ENCODE results near the gene LARGE1. TPM values are rescaled to one million over a fixed set of nuclear protein-coding genes. Genes with fewer than 3 reads are reported as not detected.

The LARGE1 gene
- total and polyA plus RNA-seq, 2 of the 13 experiments (the other 11 are each of a cell fraction or from before 2014, with no cell fraction given), result 8.4 to 11.0 TPM

DNA sequence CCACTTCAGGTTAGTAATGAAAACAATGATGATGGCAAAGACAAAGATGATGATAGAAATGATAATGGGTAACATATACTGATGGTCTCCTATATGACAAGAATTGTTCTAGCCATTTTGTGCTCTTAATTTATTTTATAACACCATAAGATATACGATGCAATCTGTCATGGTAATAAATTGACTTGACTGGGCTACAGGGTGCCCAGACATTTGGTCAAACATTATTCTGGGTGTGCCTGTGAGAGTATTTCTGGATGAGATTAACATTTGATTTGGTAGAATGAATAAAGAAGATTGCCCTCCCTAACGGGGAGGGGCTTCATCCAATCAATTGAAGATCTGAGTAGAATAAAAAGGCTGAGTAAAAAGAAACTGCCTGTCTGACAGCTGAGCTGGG is 237.3 kb downstream of the LARGE1 start (continued):
- TF ChIP-seq, protein P1, sequence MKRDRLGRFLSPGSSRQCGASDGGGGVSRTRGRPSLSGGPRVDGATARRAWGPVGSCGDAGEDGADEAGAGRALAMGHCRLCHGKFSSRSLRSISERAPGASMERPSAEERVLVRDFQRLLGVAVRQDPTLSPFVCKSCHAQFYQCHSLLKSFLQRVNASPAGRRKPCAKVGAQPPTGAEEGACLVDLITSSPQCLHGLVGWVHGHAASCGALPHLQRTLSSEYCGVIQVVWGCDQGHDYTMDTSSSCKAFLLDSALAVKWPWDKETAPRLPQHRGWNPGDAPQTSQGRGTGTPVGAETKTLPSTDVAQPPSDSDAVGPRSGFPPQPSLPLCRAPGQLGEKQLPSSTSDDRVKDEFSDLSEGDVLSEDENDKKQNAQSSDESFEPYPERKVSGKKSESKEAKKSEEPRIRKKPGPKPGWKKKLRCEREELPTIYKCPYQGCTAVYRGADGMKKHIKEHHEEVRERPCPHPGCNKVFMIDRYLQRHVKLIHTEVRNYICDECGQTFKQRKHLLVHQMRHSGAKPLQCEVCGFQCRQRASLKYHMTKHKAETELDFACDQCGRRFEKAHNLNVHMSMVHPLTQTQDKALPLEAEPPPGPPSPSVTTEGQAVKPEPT (CRISPR knock-in tag; IDR thresholded peaks at IDR 0.05; ENCODE audit: low read depth), result no peak
- TF ChIP-seq SIN3A (IDR thresholded peaks at IDR 0.05; ENCODE audit: borderline replicate concordance, low read depth, low read length), result no peak

DNA sequence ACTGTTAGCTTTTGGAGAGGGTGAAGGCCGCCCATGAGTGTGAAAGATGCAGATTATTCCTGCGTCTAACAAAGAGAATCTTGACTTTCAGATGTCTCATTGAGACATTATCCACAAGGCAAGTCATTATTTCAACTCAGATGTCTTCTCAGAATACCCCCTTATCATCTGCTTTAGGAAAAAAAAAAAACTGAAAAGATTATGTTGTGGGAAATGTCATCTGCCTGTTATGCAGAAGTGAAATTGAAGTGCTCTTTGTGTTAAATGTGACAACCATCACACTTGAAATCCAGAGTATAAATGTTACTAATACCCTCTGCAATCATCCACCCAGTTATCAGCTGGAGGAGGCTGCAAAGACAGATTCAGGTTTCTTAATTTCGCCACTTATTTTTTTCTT is 239.6 kb downstream of the LARGE1 start:
- Histone ChIP-seq H4K20me1 (ENCODE audit: insufficient read depth, low read length) (no peaks in the 10 kb centered on the region), H3K79me2 (ENCODE audit: insufficient read depth, low read length) (no peaks in the 10 kb centered on the region), H3K27me3 (ENCODE audit: control insufficient read depth in 1 of 2, insufficient read depth in 2 of 2, low read length in 2 of 2) (no peaks in the 10 kb centered on the region), H3K4me1 (ENCODE audit: insufficient read depth, low read length) (no peaks in the 10 kb centered on the region), H3K4me3 (replicated peaks in 1 of 3; ENCODE audit: insufficient read depth in 1 of 3, low read depth in 2 of 3, low read length in 3 of 3) (no peak overlapping the region), H3K4me2 (ENCODE audit: low read depth, low read length) (no peak overlapping the region), H3K9me3 (ENCODE audit: low read length) (no peaks in the 10 kb centered on the region), H3K27ac (ENCODE audit: extremely low read length, insufficient read depth, low read length) (no peak overlapping the region), H3K9ac (ENCODE audit: insufficient read depth, low read depth, low read length) (no peak overlapping the region), H2AFZ (ENCODE audit: low read length) (no peak overlapping the region), H3K36me3 (replicated peaks in 1 of 2; ENCODE audit: control insufficient read depth in 1 of 2, insufficient read depth in 2 of 2, low read length in 2 of 2) (no peaks in the 10 kb centered on the region)
- intact Hi-C loops (cut with micrococcal nuclease; ENCODE audit: unreplicated experiment), result no loop called here
- ChIA-PET CTCF (ENCODE audit: low intra/inter-chr PET ratio, low total read pairs) (no interaction called here), POLR2A (no interaction called here)
- ATAC-seq, result no peak
- in situ Hi-C loops (cut with HindIII; ENCODE audit: extremely low pct_ligation_motif_present, low pct_unique_long_range_greater_than_20kb), result no loop called here
- 95% methylated on average over 3 of the region's 3 CpGs for WGBS (ENCODE audit: low lambda C conversion rate)
- BruUV-seq (replicated peaks), result no TSS peak
- no peak for FAIRE-seq
- DNase-seq (ENCODE audit: low spot score), result no peak
- no peak for TF ChIP-seq ZNF766 (CRISPR knock-in tag; IDR thresholded peaks at IDR 0.05; ENCODE audit: borderline replicate concordance)
- TF ChIP-seq, protein P2, sequence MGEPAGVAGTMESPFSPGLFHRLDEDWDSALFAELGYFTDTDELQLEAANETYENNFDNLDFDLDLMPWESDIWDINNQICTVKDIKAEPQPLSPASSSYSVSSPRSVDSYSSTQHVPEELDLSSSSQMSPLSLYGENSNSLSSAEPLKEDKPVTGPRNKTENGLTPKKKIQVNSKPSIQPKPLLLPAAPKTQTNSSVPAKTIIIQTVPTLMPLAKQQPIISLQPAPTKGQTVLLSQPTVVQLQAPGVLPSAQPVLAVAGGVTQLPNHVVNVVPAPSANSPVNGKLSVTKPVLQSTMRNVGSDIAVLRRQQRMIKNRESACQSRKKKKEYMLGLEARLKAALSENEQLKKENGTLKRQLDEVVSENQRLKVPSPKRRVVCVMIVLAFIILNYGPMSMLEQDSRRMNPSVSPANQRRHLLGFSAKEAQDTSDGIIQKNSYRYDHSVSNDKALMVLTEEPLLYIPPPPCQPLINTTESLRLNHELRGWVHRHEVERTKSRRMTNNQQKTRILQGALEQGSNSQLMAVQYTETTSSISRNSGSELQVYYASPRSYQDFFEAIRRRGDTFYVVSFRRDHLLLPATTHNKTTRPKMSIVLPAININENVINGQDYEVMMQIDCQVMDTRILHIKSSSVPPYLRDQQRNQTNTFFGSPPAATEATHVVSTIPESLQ (CRISPR knock-in tag; conservative IDR thresholded peaks at IDR 0.05), result no peak
- TF ChIP-seq HNRNPL (IDR thresholded peaks at IDR 0.05; ENCODE audit: low read depth, low read length), result no peak
- TF ChIP-seq ZNF33B (CRISPR knock-in tag; IDR thresholded peaks at IDR 0.05), result no peak
- TF ChIP-seq ZFP37 (CRISPR knock-in tag; IDR thresholded peaks at IDR 0.05; ENCODE audit: borderline replicate concordance), result no peak
- TF ChIP-seq NR2F2 (IDR thresholded peaks at IDR 0.05; ENCODE audit: borderline replicate concordance, low read depth), result no peak
- TF ChIP-seq, protein P3, sequence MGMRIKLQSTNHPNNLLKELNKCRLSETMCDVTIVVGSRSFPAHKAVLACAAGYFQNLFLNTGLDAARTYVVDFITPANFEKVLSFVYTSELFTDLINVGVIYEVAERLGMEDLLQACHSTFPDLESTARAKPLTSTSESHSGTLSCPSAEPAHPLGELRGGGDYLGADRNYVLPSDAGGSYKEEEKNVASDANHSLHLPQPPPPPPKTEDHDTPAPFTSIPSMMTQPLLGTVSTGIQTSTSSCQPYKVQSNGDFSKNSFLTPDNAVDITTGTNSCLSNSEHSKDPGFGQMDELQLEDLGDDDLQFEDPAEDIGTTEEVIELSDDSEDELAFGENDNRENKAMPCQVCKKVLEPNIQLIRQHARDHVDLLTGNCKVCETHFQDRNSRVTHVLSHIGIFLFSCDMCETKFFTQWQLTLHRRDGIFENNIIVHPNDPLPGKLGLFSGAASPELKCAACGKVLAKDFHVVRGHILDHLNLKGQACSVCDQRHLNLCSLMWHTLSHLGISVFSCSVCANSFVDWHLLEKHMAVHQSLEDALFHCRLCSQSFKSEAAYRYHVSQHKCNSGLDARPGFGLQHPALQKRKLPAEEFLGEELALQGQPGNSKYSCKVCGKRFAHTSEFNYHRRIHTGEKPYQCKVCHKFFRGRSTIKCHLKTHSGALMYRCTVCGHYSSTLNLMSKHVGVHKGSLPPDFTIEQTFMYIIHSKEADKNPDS (CRISPR knock-in tag; IDR thresholded peaks at IDR 0.05), result no peak
- no peak for TF ChIP-seq HOXA3 (CRISPR knock-in tag; IDR thresholded peaks at IDR 0.05)
- TF ChIP-seq CBFB (CRISPR knock-in tag; IDR thresholded peaks at IDR 0.05), result no peak
- no peak for TF ChIP-seq ZNF761 (CRISPR knock-in tag; conservative IDR thresholded peaks at IDR 0.05)
- TF ChIP-seq ZNF569 (CRISPR knock-in tag; IDR thresholded peaks at IDR 0.05; ENCODE audit: borderline replicate concordance), result no peak
- no peak for TF ChIP-seq MXD4 (CRISPR knock-in tag; IDR thresholded peaks at IDR 0.05)
- TF ChIP-seq, protein P4, sequence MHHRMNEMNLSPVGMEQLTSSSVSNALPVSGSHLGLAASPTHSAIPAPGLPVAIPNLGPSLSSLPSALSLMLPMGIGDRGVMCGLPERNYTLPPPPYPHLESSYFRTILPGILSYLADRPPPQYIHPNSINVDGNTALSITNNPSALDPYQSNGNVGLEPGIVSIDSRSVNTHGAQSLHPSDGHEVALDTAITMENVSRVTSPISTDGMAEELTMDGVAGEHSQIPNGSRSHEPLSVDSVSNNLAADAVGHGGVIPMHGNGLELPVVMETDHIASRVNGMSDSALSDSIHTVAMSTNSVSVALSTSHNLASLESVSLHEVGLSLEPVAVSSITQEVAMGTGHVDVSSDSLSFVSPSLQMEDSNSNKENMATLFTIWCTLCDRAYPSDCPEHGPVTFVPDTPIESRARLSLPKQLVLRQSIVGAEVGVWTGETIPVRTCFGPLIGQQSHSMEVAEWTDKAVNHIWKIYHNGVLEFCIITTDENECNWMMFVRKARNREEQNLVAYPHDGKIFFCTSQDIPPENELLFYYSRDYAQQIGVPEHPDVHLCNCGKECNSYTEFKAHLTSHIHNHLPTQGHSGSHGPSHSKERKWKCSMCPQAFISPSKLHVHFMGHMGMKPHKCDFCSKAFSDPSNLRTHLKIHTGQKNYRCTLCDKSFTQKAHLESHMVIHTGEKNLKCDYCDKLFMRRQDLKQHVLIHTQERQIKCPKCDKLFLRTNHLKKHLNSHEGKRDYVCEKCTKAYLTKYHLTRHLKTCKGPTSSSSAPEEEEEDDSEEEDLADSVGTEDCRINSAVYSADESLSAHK (CRISPR knock-in tag; IDR thresholded peaks at IDR 0.05; ENCODE audit: borderline replicate concordance), result no peak
- TF ChIP-seq ZNF652 (CRISPR knock-in tag; IDR thresholded peaks at IDR 0.05; ENCODE audit: borderline replicate concordance, low read depth), result no peak
